H1 (cell line): ENCODE results near the gene DDX50. TPM values are rescaled to one million over a fixed set of nuclear protein-coding genes. Genes with fewer than 3 reads are reported as not detected.

Source experiments
- CTCF ChIP-seq, 3 experiments: IDR thresholded peaks; 1 replicate in 2 of 3; 2 replicates in 1 of 3; pipeline versions ENCODE4 v1.5.1 to v1.6.1; 2011; ENCODE audit warnings: low read length in 3 of 3, mild to moderate bottlenecking in 3 of 3, inconsistent platforms in 2 of 3, low read depth in 1 of 3, moderate library complexity in 1 of 3; ENCODE audit not compliant: insufficient read depth in 1 of 3; ENCODE audit errors: control extremely low read depth in 1 of 3
- HDAC6 ChIP-seq: IDR thresholded peaks from one replicate; pipeline ENCODE4 v1.7.1; 2012; ENCODE audit warnings: low read depth, mild to moderate bottlenecking, inconsistent platforms, low read length, moderate library complexity
- POLR2AphosphoS5 ChIP-seq: IDR thresholded peaks from 2 replicates; pipeline ENCODE4 v1.6.1; 2011; ENCODE audit warnings: low read depth, low read length
- SUZ12 ChIP-seq: fragments of 200-600 bp; sonication (generic); IDR thresholded peaks from 2 replicates; pipeline ENCODE4 v1.6.1; 2012; ENCODE audit warnings: mild to moderate bottlenecking, inconsistent platforms, low read length, moderate library complexity, mixed read lengths
- TAF1 ChIP-seq: IDR thresholded peaks from 2 replicates; pipeline ENCODE4 v1.6.1; 2011; ENCODE audit warnings: mild to moderate bottlenecking, low read depth, low read length
- TBP ChIP-seq: IDR thresholded peaks from 2 replicates; pipeline ENCODE4 v1.6.1; 2011; ENCODE audit warnings: low read depth, low read length, improper control_type of control experiment
- TEAD4 ChIP-seq: IDR thresholded peaks from 2 replicates; pipeline ENCODE4 v1.6.1; 2012; ENCODE audit warnings: low read depth, low read length, inconsistent platforms, mixed read lengths
- polyA plus RNA-seq, 7 experiments: library from polyadenylated mRNA; depleted of rRNA in 3 of 7; stranded (reverse) in 5 of 7; unstranded in 2 of 7; fragments of >200 nt in 5 of 7; fragments of 200-250 nt in 2 of 7; gene quantifications; 1 replicate in 5 of 7; 2 replicates in 1 of 7; 4 replicates in 1 of 7; pipeline versions ENCODE4 v1.2.1 to v1.2.3, GENCODE V29; 2011 to 2013; ENCODE audit warnings: missing spikeins in 2 of 7, mixed read lengths in 2 of 7
- total RNA-seq: library from RNA; stranded (reverse); fragmentation: NEBNext Ultra II Directional; extraction: Animal tissue kit (Norgen Biotek cat#: 25700); gene quantifications from 2 replicates; pipeline ENCODE4 v1.2.1, GENCODE V29; 2021

The DDX50 gene
- total and polyA plus RNA-seq, 2 of the 8 experiments (the other 6 are each of a cell fraction or from before 2014, with no cell fraction given): 20.0 to 36.5 TPM

- TF ChIP-seq CTCF (IDR thresholded peaks at IDR 0.05; ENCODE audit: control extremely low read depth in 1 of 3, insufficient read depth in 1 of 3, low read depth in 1 of 3, low read length in 3 of 3) (no peak), POLR2AphosphoS5 (no peak), SUZ12 (no peak), TEAD4 (peak; percentile 58; the same call in 1 of the 2 replicates), TBP (no peak), HDAC6 (no peak), TAF1 (no peak)
Observed at GRCh38 chr10:68871105-68871711, 29.9 kb upstream of the DDX50 start (continued).
